SK-N-SH (cell line): ENCODE results near the gene NCLN. TPM values are rescaled to one million over a fixed set of nuclear protein-coding genes. Genes with fewer than 3 reads are reported as not detected.

Source experiments
- CTCF ChIA-PET: fragments of 300-600, 350-600 bp; formaldehyde crosslinking; extraction: SDS; loops from one replicate; lab custom pipeline; 2021; lab: Yijun Ruan, JAX
- POLR2A ChIA-PET: fragments of 350-600 bp; sonication (Branson Sonifier 250); formaldehyde crosslinking; extraction: SDS; loops from one replicate; lab custom pipeline; 2020; ENCODE audit warnings: antibody characterized with exemption, inconsistent platforms; lab: Yijun Ruan, JAX
- DNase-seq: peaks from one replicate; pipeline ENCODE4 v3.0.0; 2012
- H2AFZ ChIP-seq: fragments of 200-600 bp; sonication (generic); 2 replicates; pipeline ENCODE4 v1.8.1; 2016; ENCODE audit warnings: antibody characterized with exemption, mild to moderate bottlenecking, low read depth
- H3F3A ChIP-seq: fragments of 200-600 bp; sonication (generic); replicated peaks from 2 replicates; pipeline ENCODE3; 2016; ENCODE audit warnings: antibody characterized with exemption, mild to moderate bottlenecking; ENCODE audit not compliant: insufficient read depth
- H3K27ac ChIP-seq, 2 experiments: fragments of 200-500 bp in 1 of 2; fragments of 200-600 bp in 1 of 2; sonication (Bioruptor generic) in 1 of 2; sonication (generic), shearing (Covaris generic) in 1 of 2; 2 replicates each; pipeline versions ENCODE4 v1.5.1 to v1.6.1; 2014 to 2016; ENCODE audit warnings: low read depth in 2 of 2, inconsistent platforms in 1 of 2, low read length in 1 of 2, mild to moderate bottlenecking in 1 of 2, mixed read lengths in 1 of 2
- H3K27me3 ChIP-seq: fragments of 200-600 bp; sonication (generic), shearing (Covaris generic); 2 replicates; pipeline ENCODE4 v1.6.1; 2016; ENCODE audit warnings: mixed run types; ENCODE audit not compliant: insufficient read depth
- H3K36me3 ChIP-seq, 2 experiments: fragments of 200-500 bp in 1 of 2; fragments of 200-600 bp in 1 of 2; sonication (Bioruptor generic) in 1 of 2; sonication (generic) in 1 of 2; replicated peaks in 1 of 2; 2 replicates each; pipeline versions ENCODE3 to v1.5.1; 2014 to 2016; ENCODE audit warnings: low read length in 1 of 2, mild to moderate bottlenecking in 1 of 2; ENCODE audit not compliant: insufficient read depth in 2 of 2, control insufficient read depth in 1 of 2
- H3K4me1 ChIP-seq, 2 experiments: fragments of 200-500 bp in 1 of 2; fragments of 200-600 bp in 1 of 2; sonication (Bioruptor generic) in 1 of 2; sonication (generic), shearing (Covaris generic) in 1 of 2; 2 replicates each; pipeline versions ENCODE4 v1.5.1 to v1.6.1; 2014 to 2016; ENCODE audit warnings: low read depth in 1 of 2, low read length in 1 of 2, mixed run types in 1 of 2; ENCODE audit not compliant: insufficient read depth in 2 of 2, control insufficient read depth in 1 of 2
- H3K4me2 ChIP-seq: fragments of 200-600 bp; sonication (generic), shearing (Covaris generic); 2 replicates; pipeline ENCODE4 v1.6.1; 2017; ENCODE audit warnings: mixed run types
- H3K4me3 ChIP-seq, 2 experiments: fragments of 200-500 bp in 1 of 2; fragments of 200-600 bp in 1 of 2; sonication (Bioruptor generic) in 1 of 2; sonication (generic), shearing (Covaris generic) in 1 of 2; 2 replicates each; pipeline versions ENCODE4 v1.5.1 to v1.8.1; 2014 to 2016; ENCODE audit warnings: low read depth in 2 of 2, inconsistent platforms in 1 of 2, low read length in 1 of 2, mild to moderate bottlenecking in 1 of 2, mixed read lengths in 1 of 2, moderate library complexity in 1 of 2
- H3K79me2 ChIP-seq: fragments of 200-600 bp; sonication (generic); 2 replicates; pipeline ENCODE4 v1.8.1; 2017; ENCODE audit warnings: mild to moderate bottlenecking; ENCODE audit not compliant: insufficient read depth
- H3K9ac ChIP-seq: fragments of 200-600 bp; sonication (generic); 2 replicates; pipeline ENCODE4 v1.6.1; 2017; ENCODE audit warnings: mixed run types
- H3K9me2 ChIP-seq: fragments of 200-600 bp; sonication (generic); 2 replicates; pipeline ENCODE4 v1.6.1; 2017; ENCODE audit warnings: mixed run types
- H3K9me3 ChIP-seq: fragments of 200-600 bp; sonication (generic); 2 replicates; pipeline ENCODE4 v1.6.1; 2017; ENCODE audit warnings: mixed run types, mild to moderate bottlenecking, moderate library complexity
- H4K20me1 ChIP-seq: fragments of 200-600 bp; sonication (generic); 2 replicates; pipeline ENCODE4 v1.6.1; 2017; ENCODE audit warnings: mild to moderate bottlenecking, mixed run types; ENCODE audit not compliant: insufficient read depth
- CHD2 ChIP-seq: fragments of 150-350 bp; IDR thresholded peaks from 2 replicates; pipeline ENCODE4 v1.6.1; 2018; ENCODE audit warnings: low read length; ENCODE audit not compliant: partially characterized antibody
- CTCF ChIP-seq: fragments of 200-600 bp; sonication (generic); IDR thresholded peaks from 2 replicates; pipeline ENCODE4 v1.6.1; 2017; ENCODE audit warnings: antibody characterized with exemption, mild to moderate bottlenecking, moderate library complexity
- EP300 ChIP-seq, 2 experiments: IDR thresholded peaks; 2 replicates each; pipeline versions ENCODE4 v1.4.0 to v1.6.1; 2012; ENCODE audit warnings: borderline replicate concordance in 1 of 2, low read depth in 1 of 2, low read length in 1 of 2
- EZH2phosphoT487 ChIP-seq: fragments of 200-600 bp; sonication (generic); IDR thresholded peaks from 2 replicates; pipeline ENCODE4 v1.6.1; 2017; ENCODE audit warnings: low read depth, mixed run types, mild to moderate bottlenecking, antibody characterized with exemption, moderate library complexity, borderline replicate concordance
- FOSL2 ChIP-seq: IDR thresholded peaks from 2 replicates; pipeline ENCODE4 v1.4.0; 2012; ENCODE audit warnings: low read depth, mild to moderate bottlenecking, moderate library complexity, borderline replicate concordance
- GABPA ChIP-seq: IDR thresholded peaks from 2 replicates; pipeline ENCODE4 v1.4.0; 2012; ENCODE audit warnings: low read depth, mild to moderate bottlenecking
- IRF3 ChIP-seq: fragments of 150-350 bp; IDR thresholded peaks from 2 replicates; pipeline ENCODE4 v1.6.1; 2016; ENCODE audit warnings: mild to moderate bottlenecking, low read depth, low read length
- JUND ChIP-seq: IDR thresholded peaks from 2 replicates; pipeline ENCODE4 v1.4.0; 2012
- MEF2A ChIP-seq: IDR thresholded peaks from 2 replicates; pipeline ENCODE4 v1.4.0; 2012; ENCODE audit warnings: low read depth, borderline replicate concordance
- NFIC ChIP-seq: IDR thresholded peaks from 2 replicates; pipeline ENCODE4 v1.4.0; 2012; ENCODE audit warnings: borderline replicate concordance
- POLR2AphosphoS5 ChIP-seq: IDR thresholded peaks from 2 replicates; pipeline ENCODE4 v1.6.1; 2012; ENCODE audit warnings: low read depth, low read length
- RCOR1 ChIP-seq: fragments of 150-350 bp; IDR thresholded peaks from 2 replicates; pipeline ENCODE4 v1.6.1; 2017; ENCODE audit warnings: antibody characterized with exemption, low read length
- RFX5 ChIP-seq: IDR thresholded peaks from 2 replicates; pipeline ENCODE4 v1.6.1; 2012; ENCODE audit warnings: mild to moderate bottlenecking, improper control_type of control experiment, low read length
- RXRA ChIP-seq: IDR thresholded peaks from 2 replicates; pipeline ENCODE4 v1.4.0; 2012; ENCODE audit warnings: low read depth, mild to moderate bottlenecking, borderline replicate concordance
- SMC3 ChIP-seq: IDR thresholded peaks from 2 replicates; pipeline ENCODE4 v1.6.1; 2012; ENCODE audit warnings: low read depth, low read length, improper control_type of control experiment
- TEAD4 ChIP-seq: IDR thresholded peaks from 2 replicates; pipeline ENCODE4 v1.4.0; 2012; ENCODE audit warnings: mild to moderate bottlenecking, borderline replicate concordance; ENCODE audit not compliant: insufficient read depth
- USF2 ChIP-seq: fragments of 150-350 bp; IDR thresholded peaks from 2 replicates; pipeline ENCODE4 v1.6.1; 2017; ENCODE audit warnings: antibody characterized with exemption, low read length, low read depth, borderline replicate concordance
- YY1 ChIP-seq: IDR thresholded peaks from 2 replicates; pipeline ENCODE4 v1.4.0; 2012; ENCODE audit warnings: low read depth, mild to moderate bottlenecking
- ZBTB33 ChIP-seq: IDR thresholded peaks from 2 replicates; pipeline ENCODE4 v1.4.0; 2012; ENCODE audit warnings: low read depth, borderline replicate concordance
- WGBS: methylation state at CpG from one replicate; pipeline ENCODE4 v1.1.6; 2017; ENCODE audit warnings: low lambda C conversion rate; 5-methylcytosine and 5-hydroxymethylcytosine counted together
- polyA plus RNA-seq, 3 experiments: library from polyadenylated mRNA; depleted of rRNA; stranded (reverse); fragments of >200 nt; gene quantifications; 2 replicates each; pipeline ENCODE4 v1.2.3, GENCODE V29; 2012

NCLN gene
- polyA plus RNA-seq, 1 of the 3 experiments (the other 2 are of a cell fraction) = 69.0 TPM

- TF ChIP-seq RFX5 = no peak
- no peak for TF ChIP-seq EZH2phosphoT487
- no peak for TF ChIP-seq SMC3
- no peak for TF ChIP-seq POLR2AphosphoS5
- TF ChIP-seq CHD2 = no peak
- no peak for TF ChIP-seq RCOR1
These were observed 47.5 kb upstream of the NCLN start (continued) for GRCh38 chr19:3138268-3138667.

GRCh38 chr19:3140667-3141038 is 45.1 kb upstream of the NCLN start:
- H3K9me3 ChIP-seq = no peaks in the 10 kb centered on the region
- H3K36me3 ChIP-seq = no peaks in the 10 kb centered on the region
- DNase-seq = no peak
- peak overlapping the region in 1 of 2 experiments; percentile 100; a peak in 1 of 4 replicates for H3K27ac ChIP-seq
- no peaks in the 10 kb centered on the region for H3K79me2 ChIP-seq
- no peaks in the 10 kb centered on the region for H3K9me2 ChIP-seq
- no peak overlapping the region for H3K9ac ChIP-seq
- ChIA-PET CTCF (interaction anchor here (0.6 to 4.7 kb wide), 7 partner anchors 11 to 720 kb away, joined by 3 to 24 read pairs (median 4); no protein-coding TSS in a partner anchor), POLR2A (no interaction called here)
- H2AFZ ChIP-seq = no peak overlapping the region
- no peaks in the 10 kb centered on the region for H4K20me1 ChIP-seq
- H3K4me2 ChIP-seq = no peak overlapping the region
- H3K4me3 ChIP-seq = no peak overlapping the region
- peaks cover 38% of the 10 kb centered on the region for H3F3A ChIP-seq
- TF ChIP-seq RXRA = no peak
- no peak for TF ChIP-seq YY1
- H3K27me3 ChIP-seq = no peaks in the 10 kb centered on the region
- peaks cover 0 to 16% of the 10 kb centered on the region in 2 experiments; a peak in 1 of 4 replicates for H3K4me1 ChIP-seq

- peak overlapping the region; percentile 76 for H2AFZ ChIP-seq
- peak overlapping the region in 1 of 2 experiments; percentile 100; a peak in 2 of 4 replicates for H3K27ac ChIP-seq
- H3K4me1 ChIP-seq = peaks cover 0 to 16% of the 10 kb centered on the region in 2 experiments; a peak in 1 of 4 replicates
- no peaks in the 10 kb centered on the region for H3K79me2 ChIP-seq
- no peaks in the 10 kb centered on the region for H3K27me3 ChIP-seq
- H3K4me3 ChIP-seq = no peak overlapping the region
- H4K20me1 ChIP-seq = no peaks in the 10 kb centered on the region
- ChIA-PET CTCF (interaction anchor here (0.6 to 6.0 kb wide), 6 partner anchors 13 to 180 kb away, joined by 3 to 31 read pairs (median 5); no protein-coding TSS in a partner anchor), POLR2A (no interaction called here)
- peaks cover 34% of the 10 kb centered on the region for H3F3A ChIP-seq
- H3K9ac ChIP-seq = peak overlapping the region; percentile 75
- H3K4me2 ChIP-seq = peak overlapping the region; percentile 55; the same call in 1 of the 2 replicates
- no peaks in the 10 kb centered on the region for H3K36me3 ChIP-seq
- no peaks in the 10 kb centered on the region for H3K9me3 ChIP-seq
- 18% methylated on average over 6 of the region's 6 CpGs for WGBS
- DNase-seq = no peak
- no peaks in the 10 kb centered on the region for H3K9me2 ChIP-seq
- TF ChIP-seq USF2 (no peak), MEF2A (no peak), TEAD4 (no peak), CTCF (no peak), IRF3 (no peak), JUND (peak; percentile 77), GABPA (no peak), RXRA (no peak; the same call in 1 of the 2 replicates), YY1 (0 out of 2 replicates have a peak, but pooled peaks have one; percentile 8), EP300 (IDR thresholded peaks at IDR 0.05; ENCODE audit: borderline replicate concordance in 1 of 2, low read depth in 1 of 2, low read length in 1 of 2) (peak in 1 of 2 experiments; percentile 65; a peak in 1 of 4 replicates), POLR2AphosphoS5 (no peak), ZBTB33 (0 out of 2 replicates have a peak, but pooled peaks have one; percentile 4), EZH2phosphoT487 (no peak), NFIC (peak; percentile 42; the same call in 1 of the 2 replicates), FOSL2 (peak; percentile 80; the same call in 1 of the 2 replicates)
These were observed 43.4 kb upstream of the NCLN start for GRCh38 chr19:3142292-3142670.
